ENCODE data around the gene ADARB1. TPM values are rescaled to one million over a fixed set of nuclear protein-coding genes. Genes with fewer than 3 reads are reported as not detected.

The ADARB1 gene
- total and polyA plus RNA-seq, 2 of the 8 experiments (the other 6 are each of a cell fraction or from before 2014, with no cell fraction given), result 4.7 to 14.9 TPM

- TF ChIP-seq RXRA (IDR thresholded peaks at IDR 0.05; ENCODE audit: insufficient read depth, low read depth, low read length), result no peak
- no peak for TF ChIP-seq SP2 (IDR thresholded peaks at IDR 0.05; ENCODE audit: low read length)
- TF ChIP-seq BRCA1 (IDR thresholded peaks at IDR 0.05; ENCODE audit: low read depth, low read length), result no peak
- TF ChIP-seq CHD2 (IDR thresholded peaks at IDR 0.05; ENCODE audit: low read length), result no peak
These were observed 133.7 kb downstream of the ADARB1 start (continued) for GRCh38 chr21:45207839-45208626.

Measured in H1 (cell line).